ENCODE results near the gene HELZ2.

DNA sequence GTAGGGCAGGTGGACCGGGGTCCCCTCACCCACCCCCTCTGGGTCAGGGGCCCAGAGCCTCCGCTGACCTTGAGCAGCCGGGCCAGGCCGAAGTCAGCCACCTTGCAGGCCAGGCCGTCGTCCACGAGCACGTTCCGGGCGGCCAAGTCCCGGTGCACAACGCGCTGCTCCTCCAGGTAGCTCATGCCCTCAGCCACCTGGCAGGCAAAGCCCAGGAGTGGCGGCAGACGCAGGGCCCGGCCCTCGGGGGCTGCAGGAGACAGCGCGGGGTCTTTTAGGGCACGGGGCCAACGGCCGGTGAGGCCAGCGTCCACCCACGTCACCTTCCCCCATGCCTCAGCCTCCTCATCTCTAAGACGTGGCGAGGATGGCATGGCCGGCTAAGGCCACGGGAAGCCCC, 32.7 kb downstream of the HELZ2 start:
- TF ChIP-seq RBBP5 (conservative IDR thresholded peaks at IDR 0.05), result no peak
- TF ChIP-seq EGR1 (IDR thresholded peaks at IDR 0.05; ENCODE audit: borderline replicate concordance in 1 of 2, low read depth in 2 of 2, low read length in 2 of 2), result no peak
- TF ChIP-seq, protein P1, sequence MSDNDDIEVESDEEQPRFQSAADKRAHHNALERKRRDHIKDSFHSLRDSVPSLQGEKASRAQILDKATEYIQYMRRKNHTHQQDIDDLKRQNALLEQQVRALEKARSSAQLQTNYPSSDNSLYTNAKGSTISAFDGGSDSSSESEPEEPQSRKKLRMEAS (IDR thresholded peaks at IDR 0.05; ENCODE audit: low read depth, low read length), result no peak
- TF ChIP-seq, protein P2, sequence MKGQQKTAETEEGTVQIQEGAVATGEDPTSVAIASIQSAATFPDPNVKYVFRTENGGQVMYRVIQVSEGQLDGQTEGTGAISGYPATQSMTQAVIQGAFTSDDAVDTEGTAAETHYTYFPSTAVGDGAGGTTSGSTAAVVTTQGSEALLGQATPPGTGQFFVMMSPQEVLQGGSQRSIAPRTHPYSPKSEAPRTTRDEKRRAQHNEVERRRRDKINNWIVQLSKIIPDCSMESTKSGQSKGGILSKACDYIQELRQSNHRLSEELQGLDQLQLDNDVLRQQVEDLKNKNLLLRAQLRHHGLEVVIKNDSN (IDR thresholded peaks at IDR 0.05; ENCODE audit: borderline replicate concordance, extremely low read length, insufficient read depth, low read depth, low read length), result no peak
- no peak for TF ChIP-seq YY1 (IDR thresholded peaks at IDR 0.05; ENCODE audit: low read depth, low read length)
- TF ChIP-seq EZH2 (IDR thresholded peaks at IDR 0.05; ENCODE audit: borderline replicate concordance, control insufficient read depth, low read depth, low read length), result no peak
- TF ChIP-seq, protein P3, sequence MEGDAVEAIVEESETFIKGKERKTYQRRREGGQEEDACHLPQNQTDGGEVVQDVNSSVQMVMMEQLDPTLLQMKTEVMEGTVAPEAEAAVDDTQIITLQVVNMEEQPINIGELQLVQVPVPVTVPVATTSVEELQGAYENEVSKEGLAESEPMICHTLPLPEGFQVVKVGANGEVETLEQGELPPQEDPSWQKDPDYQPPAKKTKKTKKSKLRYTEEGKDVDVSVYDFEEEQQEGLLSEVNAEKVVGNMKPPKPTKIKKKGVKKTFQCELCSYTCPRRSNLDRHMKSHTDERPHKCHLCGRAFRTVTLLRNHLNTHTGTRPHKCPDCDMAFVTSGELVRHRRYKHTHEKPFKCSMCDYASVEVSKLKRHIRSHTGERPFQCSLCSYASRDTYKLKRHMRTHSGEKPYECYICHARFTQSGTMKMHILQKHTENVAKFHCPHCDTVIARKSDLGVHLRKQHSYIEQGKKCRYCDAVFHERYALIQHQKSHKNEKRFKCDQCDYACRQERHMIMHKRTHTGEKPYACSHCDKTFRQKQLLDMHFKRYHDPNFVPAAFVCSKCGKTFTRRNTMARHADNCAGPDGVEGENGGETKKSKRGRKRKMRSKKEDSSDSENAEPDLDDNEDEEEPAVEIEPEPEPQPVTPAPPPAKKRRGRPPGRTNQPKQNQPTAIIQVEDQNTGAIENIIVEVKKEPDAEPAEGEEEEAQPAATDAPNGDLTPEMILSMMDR (IDR thresholded peaks at IDR 0.05 in 2 of 3, conservative IDR thresholded peaks at IDR 0.05 in 1 of 3; ENCODE audit: control insufficient read depth in 2 of 3, extremely low read depth in 1 of 3, insufficient read depth in 1 of 3, low read depth in 3 of 3, low read length in 3 of 3), result no peak
- no peak for TF ChIP-seq SREBF1 (IDR thresholded peaks at IDR 0.05; ENCODE audit: low read length)
- TF ChIP-seq CHD4 (IDR thresholded peaks at IDR 0.05), result no peak
- no peak for TF ChIP-seq MEF2A (IDR thresholded peaks at IDR 0.05; ENCODE audit: insufficient read depth, low read depth, low read length)
- TF ChIP-seq TAF1 (IDR thresholded peaks at IDR 0.05; ENCODE audit: borderline replicate concordance, low read depth, low read length), result no peak

Measured in GM12878 (cell line).